ENCODE results near the gene CCP110. TPM values are rescaled to one million over a fixed set of nuclear protein-coding genes. Genes with fewer than 3 reads are reported as not detected.

The CCP110 gene
- total RNA-seq, 3 donors from 2014 or later (not counting 1 experiment from before 2014, with no cell fraction given) = 14.1 to 18.0 (median 17.5) TPM

GRCh38 chr16:19484096-19484495 lies 39.6 kb upstream of the CCP110 start:
- Histone ChIP-seq H3K27me3 (ENCODE audit: control insufficient read depth, insufficient read depth, low read length) (no peaks in the 10 kb centered on the region), H3K27ac (ENCODE audit: low read length) (no peak overlapping the region), H3K4me3 (ENCODE audit: low read length) (no peak overlapping the region), H3K36me3 (ENCODE audit: control insufficient read depth, insufficient read depth, low read length) (no peaks in the 10 kb centered on the region), H3K4me1 (ENCODE audit: control insufficient read depth, insufficient read depth, low read length) (no peaks in the 10 kb centered on the region), H3K9me3 (ENCODE audit: control insufficient read depth, insufficient read depth, low read length) (no peaks in the 10 kb centered on the region)
- intact Hi-C loops (cut with micrococcal nuclease) = no loop called here
- Mint-ChIP-seq H3K4me3 (no peak overlapping the region), H3K36me3 (no peaks in the 10 kb centered on the region), H3K27me3 (ENCODE audit: low read depth in 2 of 2) (no peaks in the 10 kb centered on the region), H3K27ac (no peak overlapping the region), H3K4me1 (no peaks in the 10 kb centered on the region), H3K9me3 (no peaks in the 10 kb centered on the region)
- no peak for DNase-seq
- no peak for ATAC-seq
- 88% methylated on average over 3 of the region's 3 CpGs for WGBS (ENCODE audit: insufficient coverage)
- no peak for TF ChIP-seq CTCF (IDR thresholded peaks at IDR 0.05)

DNA sequence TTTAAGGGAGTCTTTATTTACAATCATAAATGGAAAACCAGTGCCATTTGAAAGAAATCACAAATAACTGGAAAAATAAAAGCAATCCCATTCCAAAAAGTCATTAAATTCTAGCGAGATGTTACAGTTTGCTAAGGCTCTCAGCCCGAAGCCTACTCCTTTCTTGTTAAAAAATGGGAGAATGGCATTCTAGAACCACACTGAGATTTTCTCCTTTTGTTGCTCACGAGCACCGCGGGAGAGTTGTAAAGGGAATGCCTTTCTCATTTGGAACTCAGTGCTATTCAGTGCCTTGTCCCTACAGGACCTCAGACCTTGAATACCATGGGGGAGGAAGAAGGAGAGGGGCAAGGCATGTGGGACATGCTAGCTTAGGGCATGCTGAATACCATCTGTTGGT lies 38.1 kb upstream of the CCP110 start:
- Histone ChIP-seq H3K4me1 (ENCODE audit: control insufficient read depth, insufficient read depth, low read length) (no peaks in the 10 kb centered on the region), H3K9me3 (ENCODE audit: control insufficient read depth, insufficient read depth, low read length) (no peaks in the 10 kb centered on the region), H3K27ac (ENCODE audit: low read length) (no peak overlapping the region), H3K4me3 (ENCODE audit: low read length) (no peak overlapping the region), H3K36me3 (ENCODE audit: control insufficient read depth, insufficient read depth, low read length) (no peaks in the 10 kb centered on the region), H3K27me3 (ENCODE audit: control insufficient read depth, insufficient read depth, low read length) (no peaks in the 10 kb centered on the region)
- intact Hi-C loops (cut with micrococcal nuclease) = no loop called here
- TF ChIP-seq CTCF (IDR thresholded peaks at IDR 0.05) = no peak
- H3K9me3 Mint-ChIP-seq = no peaks in the 10 kb centered on the region
- no peak for DNase-seq
- no peaks in the 10 kb centered on the region for H3K36me3 Mint-ChIP-seq
- H3K4me1 Mint-ChIP-seq = no peaks in the 10 kb centered on the region
- 95% methylated on average over 5 of the region's 5 CpGs for WGBS (ENCODE audit: insufficient coverage)
- H3K4me3 Mint-ChIP-seq = no peak overlapping the region
- ATAC-seq = no peak
- H3K27ac Mint-ChIP-seq = no peak overlapping the region
- H3K27me3 Mint-ChIP-seq (ENCODE audit: low read depth in 2 of 2) = no peaks in the 10 kb centered on the region

GRCh38 chr16:19486051-19486450 lies 37.7 kb upstream of the CCP110 start:
- TF ChIP-seq CTCF (IDR thresholded peaks at IDR 0.05) = no peak
- intact Hi-C loops (cut with micrococcal nuclease) = no loop called here
- no peaks in the 10 kb centered on the region for H3K27me3 ChIP-seq (ENCODE audit: control insufficient read depth, insufficient read depth, low read length)
- Mint-ChIP-seq H3K27ac (no peak overlapping the region), H3K4me1 (no peaks in the 10 kb centered on the region), H3K27me3 (ENCODE audit: low read depth in 2 of 2) (no peaks in the 10 kb centered on the region), H3K36me3 (no peaks in the 10 kb centered on the region), H3K4me3 (no peak overlapping the region), H3K9me3 (no peaks in the 10 kb centered on the region)
- no peaks in the 10 kb centered on the region for H3K4me1 ChIP-seq (ENCODE audit: control insufficient read depth, insufficient read depth, low read length)
- WGBS (ENCODE audit: insufficient coverage) = 80% methylated on average over 2 of the region's 4 CpGs
- H3K36me3 ChIP-seq (ENCODE audit: control insufficient read depth, insufficient read depth, low read length) = no peaks in the 10 kb centered on the region
- no peak overlapping the region for H3K27ac ChIP-seq (ENCODE audit: low read length)
- no peak for DNase-seq
- H3K4me3 ChIP-seq (ENCODE audit: low read length) = no peak overlapping the region
- ATAC-seq = no peak
- H3K9me3 ChIP-seq (ENCODE audit: control insufficient read depth, insufficient read depth, low read length) = no peaks in the 10 kb centered on the region

GRCh38 chr16:19486750-19487325 lies 36.9 kb upstream of the CCP110 start:
- Histone ChIP-seq H3K27ac (ENCODE audit: low read length) (no peak overlapping the region), H3K27me3 (ENCODE audit: control insufficient read depth, insufficient read depth, low read length) (no peaks in the 10 kb centered on the region), H3K4me3 (ENCODE audit: low read length) (no peak overlapping the region), H3K4me1 (ENCODE audit: control insufficient read depth, insufficient read depth, low read length) (no peaks in the 10 kb centered on the region), H3K36me3 (ENCODE audit: control insufficient read depth, insufficient read depth, low read length) (no peaks in the 10 kb centered on the region), H3K9me3 (ENCODE audit: control insufficient read depth, insufficient read depth, low read length) (no peaks in the 10 kb centered on the region)
- H3K27ac Mint-ChIP-seq = no peak overlapping the region
- 91% methylated on average over 10 of the region's 10 CpGs for WGBS (ENCODE audit: insufficient coverage)
- no peak overlapping the region for H3K4me3 Mint-ChIP-seq
- no peaks in the 10 kb centered on the region for H3K36me3 Mint-ChIP-seq
- intact Hi-C loops (cut with micrococcal nuclease) = no loop called here
- ATAC-seq (no peak), DNase-seq (no peak)
- no peak for TF ChIP-seq CTCF (IDR thresholded peaks at IDR 0.05)
- H3K27me3 Mint-ChIP-seq (ENCODE audit: low read depth in 2 of 2) = no peaks in the 10 kb centered on the region
- no peaks in the 10 kb centered on the region for H3K4me1 Mint-ChIP-seq
- H3K9me3 Mint-ChIP-seq = no peaks in the 10 kb centered on the region

Data from natural killer cell (primary cell).